HG03060 (cell line): ENCODE data around the gene ZNF683.
"Not testable (repeated sequence)": the region's sequence is repeated elsewhere in the genome, so short reads cannot be mapped to it uniquely, and the experiment has no call there.

Experiments used
- ATAC-seq: cut with Tn5 transposase; IDR thresholded peaks from one replicate; pipeline ENCODE4 v1.9.1; 2021; ENCODE audit warnings: low read depth, moderate number of reproducible peaks; ENCODE audit not compliant: unreplicated experiment

Gene ZNF683

GRCh38 chr1:26372611-26373010 is at the start of gene ZNF683:
Gene ZNF683, minus strand, starts transcription at chr1:26372750. Its CDS starts 4,179 bp downstream, at chr1:26368571.
- ATAC-seq = not testable (repeated sequence)

- ATAC-seq = no peak
Observed at GRCh38 chr1:26419494-26419893, 46.9 kb upstream of the ZNF683 start.

GRCh38 chr1:26418865-26419349 is 46.4 kb upstream of the ZNF683 start:
- ATAC-seq = no peak

GRCh38 chr1:26417111-26417759 is 44.7 kb upstream of the ZNF683 start:
- no peak for ATAC-seq

- no peak for ATAC-seq
Observed at GRCh38 chr1:26413031-26413430, 40.5 kb upstream of the ZNF683 start.

GRCh38 chr1:26412180-26412840 is 39.8 kb upstream of the ZNF683 start:
- ATAC-seq = no peak

GRCh38 chr1:26411624-26412074 is 39.1 kb upstream of the ZNF683 start:
- ATAC-seq = no peak

GRCh38 chr1:26410706-26411623 is 38.4 kb upstream of the ZNF683 start, which contains the start of gene LIN28A:
Gene LIN28A, plus strand, starts transcription at chr1:26410817. Its CDS starts 75 bp downstream, at chr1:26410892.
- ATAC-seq = no peak

GRCh38 chr1:26409191-26409807 is 36.7 kb upstream of the ZNF683 start:
- no peak for ATAC-seq

GRCh38 chr1:26408604-26409003 is 36.1 kb upstream of the ZNF683 start:
- ATAC-seq = no peak

GRCh38 chr1:26405281-26405915 is 32.8 kb upstream of the ZNF683 start:
- no peak for ATAC-seq

- no peak for ATAC-seq
Observed at GRCh38 chr1:26404641-26405040, 32.1 kb upstream of the ZNF683 start.

- no peak for ATAC-seq
Observed at GRCh38 chr1:26403656-26404055, 31.1 kb upstream of the ZNF683 start.

- ATAC-seq = no peak
Observed at GRCh38 chr1:26401891-26402290, 29.3 kb upstream of the ZNF683 start.

- ATAC-seq = no peak
Observed at GRCh38 chr1:26399034-26399433, 26.5 kb upstream of the ZNF683 start.

GRCh38 chr1:26395754-26396153 is 23.2 kb upstream of the ZNF683 start:
- ATAC-seq = no peak

GRCh38 chr1:26391450-26391849 is 18.9 kb upstream of the ZNF683 start:
- ATAC-seq = no peak

- no peak for ATAC-seq
Observed at GRCh38 chr1:26389604-26390247, 17.2 kb upstream of the ZNF683 start.

GRCh38 chr1:26388791-26389445 is 16.4 kb upstream of the ZNF683 start:
- ATAC-seq = no peak
